A204.1 (cell line): ENCODE results near the gene PODXL2.
"Not testable (repeated sequence)": the region's sequence is repeated elsewhere in the genome, so short reads cannot be mapped to it uniquely, and the experiment has no call there.

Experiments used
- FAIRE-seq: peaks from 2 replicates; lab custom pipeline; 2012; peaks lifted over from hg19 to GRCh38; lab: Jason Lieb, UNC

Gene PODXL2

GRCh38 chr3:127676456-127676855 lies 47.5 kb downstream of the PODXL2 start:
- FAIRE-seq: no peak

GRCh38 chr3:127676921-127677351 lies 48.0 kb downstream of the PODXL2 start:
- no peak for FAIRE-seq

GRCh38 chr3:127677541-127678314 lies 48.7 kb downstream of the PODXL2 start:
- no peak for FAIRE-seq

- no peak for FAIRE-seq
These were observed 49.3 kb downstream of the PODXL2 start for GRCh38 chr3:127678315-127678599.

- no peak for FAIRE-seq
These were observed 49.9 kb downstream of the PODXL2 start for GRCh38 chr3:127678611-127679533.

GRCh38 chr3:127679534-127680145 lies 50.7 kb downstream of the PODXL2 start:
- no peak for FAIRE-seq

GRCh38 chr3:127680146-127680661 lies 51.2 kb downstream of the PODXL2 start:
- no peak for FAIRE-seq

- FAIRE-seq: no peak
These were observed 51.8 kb downstream of the PODXL2 start for GRCh38 chr3:127680798-127681221.

GRCh38 chr3:127682175-127682554 lies 53.2 kb downstream of the PODXL2 start:
- not testable (repeated sequence) for FAIRE-seq

GRCh38 chr3:127682561-127682960 lies 53.6 kb downstream of the PODXL2 start:
- FAIRE-seq: no peak

- FAIRE-seq: no peak
These were observed 56.1 kb downstream of the PODXL2 start for GRCh38 chr3:127684871-127685707.

GRCh38 chr3:127685708-127686511 lies 56.9 kb downstream of the PODXL2 start:
- no peak for FAIRE-seq

GRCh38 chr3:127686512-127686894 lies 57.5 kb downstream of the PODXL2 start:
- FAIRE-seq: no peak

GRCh38 chr3:127687228-127687737 lies 58.3 kb downstream of the PODXL2 start:
- no peak for FAIRE-seq

- no peak for FAIRE-seq
These were observed 59.0 kb downstream of the PODXL2 start for GRCh38 chr3:127688022-127688415.

- FAIRE-seq: no peak
These were observed 59.7 kb downstream of the PODXL2 start for GRCh38 chr3:127688416-127689265.

- FAIRE-seq: no peak
These were observed 60.4 kb downstream of the PODXL2 start for GRCh38 chr3:127689266-127689860.

GRCh38 chr3:127690106-127690505 lies 61.1 kb downstream of the PODXL2 start:
- FAIRE-seq: no peak

- FAIRE-seq: no peak
These were observed 62.0 kb downstream of the PODXL2 start for GRCh38 chr3:127690823-127691452.
